LNCaP clone FGC (cell line): Measurements from ENCODE around the gene SERTAD2.

ENCODE experiments used
- DNase-seq: peaks from one replicate; pipeline ENCODE4 v3.0.0-alpha.2; 2011; ENCODE audit warnings: low read depth
- H3K4me3 ChIP-seq: 2 replicates; pipeline ENCODE4 v1.5.1; 2011; ENCODE audit warnings: mild to moderate bottlenecking, low read depth, low read length, control low read depth
- CTCF ChIP-seq: IDR thresholded peaks from 2 replicates; pipeline ENCODE4 v1.5.1; 2012; ENCODE audit warnings: mild to moderate bottlenecking; ENCODE audit not compliant: control insufficient read depth, insufficient read depth; ENCODE audit errors: extremely low read depth

Gene SERTAD2

GRCh38 chr2:64655018-64655664, 1.4 kb upstream of the SERTAD2 start:
- TF ChIP-seq CTCF = 0 out of 2 replicates have a peak, but pooled peaks have one; percentile 8
- no peak for DNase-seq
- H3K4me3 ChIP-seq = peak overlapping the region; percentile 61; the same call in 1 of the 2 replicates

- TF ChIP-seq CTCF = no peak
- peak overlapping the region; percentile 61 for H3K4me3 ChIP-seq
- DNase-seq = no peak
Observed at GRCh38 chr2:64654063-64654811, 524 bp upstream of the SERTAD2 start.

- no peak for TF ChIP-seq CTCF
- DNase-seq = no peak
- peak overlapping the region; percentile 65 for H3K4me3 ChIP-seq
Observed at GRCh38 chr2:64652231-64653108, 1.2 kb downstream of the SERTAD2 start.

- H3K4me3 ChIP-seq = no peak overlapping the region
- DNase-seq = no peak
- no peak for TF ChIP-seq CTCF
Observed at GRCh38 chr2:64651590-64651989, 2.1 kb downstream of the SERTAD2 start.

- no peak for DNase-seq
- H3K4me3 ChIP-seq = no peak overlapping the region
- TF ChIP-seq CTCF = no peak
Observed at GRCh38 chr2:64650722-64651338, 2.9 kb downstream of the SERTAD2 start.

- no peak overlapping the region for H3K4me3 ChIP-seq
- TF ChIP-seq CTCF = no peak
Observed at GRCh38 chr2:64650296-64650695, 3.4 kb downstream of the SERTAD2 start.

More at GRCh38 chr2:64650296-64650695, 3.4 kb downstream of the SERTAD2 start:
- no peak for DNase-seq
